Ishikawa (cell line): ENCODE data around the gene USP49.

Experiments used
- CEBPB ChIP-seq: IDR thresholded peaks from 2 replicates; pipeline ENCODE4 v1.6.1; 2012
- CREB1 ChIP-seq: IDR thresholded peaks from 2 replicates; pipeline ENCODE4 v1.6.1; 2012; ENCODE audit warnings: low read depth
- EGR1 ChIP-seq: IDR thresholded peaks from 2 replicates; pipeline ENCODE4 v1.6.1; 2012
- EP300 ChIP-seq: IDR thresholded peaks from 2 replicates; pipeline ENCODE4 v1.6.1; 2012; ENCODE audit warnings: borderline replicate concordance
- FOXM1 ChIP-seq: IDR thresholded peaks from 2 replicates; pipeline ENCODE4 v1.6.1; 2012; ENCODE audit warnings: low read depth, borderline replicate concordance
- NFIC ChIP-seq: IDR thresholded peaks from 2 replicates; pipeline ENCODE4 v1.6.1; 2012
- RAD21 ChIP-seq: IDR thresholded peaks from 2 replicates; pipeline ENCODE4 v1.6.1; 2012; ENCODE audit warnings: low read depth
- REST ChIP-seq: IDR thresholded peaks from 2 replicates; pipeline ENCODE4 v1.6.1; 2012; ENCODE audit warnings: low read depth, mild to moderate bottlenecking
- TAF1 ChIP-seq: IDR thresholded peaks from 2 replicates; pipeline ENCODE4 v1.6.1; 2012; ENCODE audit warnings: low read depth, mild to moderate bottlenecking
- TCF12 ChIP-seq: IDR thresholded peaks from 2 replicates; pipeline ENCODE4 v1.6.1; 2012; ENCODE audit warnings: low read depth
- TEAD4 ChIP-seq: IDR thresholded peaks from 2 replicates; pipeline ENCODE4 v1.6.1; 2012
- YY1 ChIP-seq: IDR thresholded peaks from 2 replicates; pipeline ENCODE4 v1.6.1; 2012; ENCODE audit warnings: low read depth
- ZBTB7A ChIP-seq: IDR thresholded peaks from 2 replicates; pipeline ENCODE4 v1.6.1; 2012; ENCODE audit warnings: low read depth
- TF ChIP-seq, protein P1 (sequence below): IDR thresholded peaks from 2 replicates; pipeline ENCODE4 v1.6.1; 2012
- TF ChIP-seq, protein P2 (sequence below): IDR thresholded peaks from 2 replicates; pipeline ENCODE4 v1.6.1; 2012

The USP49 gene

GRCh38 chr6:41884957-41885356, 10.2 kb downstream of the USP49 start:
- TF ChIP-seq TEAD4 (no peak), REST (no peak), ZBTB7A (no peak), CEBPB (no peak), NFIC (no peak), TAF1 (no peak), EP300 (no peak), FOXM1 (no peak), RAD21 (no peak), CREB1 (no peak), YY1 (no peak), EGR1 (no peak), TCF12 (no peak)
- TF ChIP-seq, protein P1, sequence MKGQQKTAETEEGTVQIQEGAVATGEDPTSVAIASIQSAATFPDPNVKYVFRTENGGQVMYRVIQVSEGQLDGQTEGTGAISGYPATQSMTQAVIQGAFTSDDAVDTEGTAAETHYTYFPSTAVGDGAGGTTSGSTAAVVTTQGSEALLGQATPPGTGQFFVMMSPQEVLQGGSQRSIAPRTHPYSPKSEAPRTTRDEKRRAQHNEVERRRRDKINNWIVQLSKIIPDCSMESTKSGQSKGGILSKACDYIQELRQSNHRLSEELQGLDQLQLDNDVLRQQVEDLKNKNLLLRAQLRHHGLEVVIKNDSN = no peak
- TF ChIP-seq, protein P2, sequence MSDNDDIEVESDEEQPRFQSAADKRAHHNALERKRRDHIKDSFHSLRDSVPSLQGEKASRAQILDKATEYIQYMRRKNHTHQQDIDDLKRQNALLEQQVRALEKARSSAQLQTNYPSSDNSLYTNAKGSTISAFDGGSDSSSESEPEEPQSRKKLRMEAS = no peak

- no peak for TF ChIP-seq RAD21
- no peak for TF ChIP-seq EP300
- TF ChIP-seq REST = no peak
- no peak for TF ChIP-seq YY1
- TF ChIP-seq TAF1 = no peak
- no peak for TF ChIP-seq NFIC
- TF ChIP-seq, protein P1 = no peak
- no peak for TF ChIP-seq FOXM1
- TF ChIP-seq ZBTB7A = no peak
- TF ChIP-seq EGR1 = no peak
- TF ChIP-seq CEBPB = no peak
- no peak for TF ChIP-seq TEAD4
- TF ChIP-seq, protein P2 = no peak
- no peak for TF ChIP-seq TCF12
These were observed 13.7 kb downstream of the USP49 start for GRCh38 chr6:41881506-41881905.

DNA sequence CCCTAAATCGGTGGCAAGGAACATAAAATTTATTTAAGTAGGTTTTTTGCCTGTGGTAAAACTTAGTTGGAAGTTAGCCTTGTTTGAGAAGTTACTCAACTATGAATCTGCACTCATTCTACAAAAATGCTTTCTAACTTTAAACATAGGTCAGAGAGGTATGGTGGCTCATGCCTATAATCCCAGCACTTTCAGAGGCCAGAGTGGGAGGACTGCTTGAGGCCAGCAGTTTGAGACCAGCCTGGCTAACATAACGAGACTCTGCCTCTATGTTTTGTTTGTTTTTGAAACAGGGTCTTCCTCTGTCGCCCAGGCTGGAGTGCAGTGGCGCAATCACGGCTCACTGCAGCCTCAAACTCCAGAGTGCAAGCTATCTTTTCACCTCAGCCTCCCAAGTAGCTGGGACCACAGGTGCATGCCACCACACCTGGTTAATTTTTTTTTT, 16.2 kb downstream of the USP49 start:
- TF ChIP-seq EGR1 = no peak
- no peak for TF ChIP-seq YY1
- TF ChIP-seq ZBTB7A = no peak
- TF ChIP-seq CEBPB = no peak
- TF ChIP-seq, protein P1 = no peak
- TF ChIP-seq, protein P2 = no peak
- no peak for TF ChIP-seq REST
- no peak for TF ChIP-seq FOXM1
- no peak for TF ChIP-seq RAD21
- no peak for TF ChIP-seq NFIC
- TF ChIP-seq TAF1 = no peak
- TF ChIP-seq EP300 = no peak
- no peak for TF ChIP-seq TCF12
- no peak for TF ChIP-seq TEAD4
- TF ChIP-seq CREB1 = no peak

- TF ChIP-seq TEAD4 = peak; percentile 62; the same call in 1 of the 2 replicates
- TF ChIP-seq TAF1 = no peak
These were observed 16.9 kb downstream of the USP49 start for GRCh38 chr6:41878246-41878645.
